SIG-M5 treated with dmso at 0.1 percent for 504 hours (cell line): Measurements from ENCODE around the gene FZD2.
"Not testable (repeated sequence)": the region's sequence is repeated elsewhere in the genome, so short reads cannot be mapped to it uniquely, and the experiment has no call there.

Experiments
- DNase-seq: peaks from one replicate; lab custom pipeline; 2025; ENCODE audit not compliant: unreplicated experiment; lab: John Stamatoyannopoulos, UW

FZD2 gene

GRCh38 chr17:44556832-44557606, at the start of gene FZD2:
Gene FZD2, plus strand, starts transcription at chr17:44557484. Its CDS starts 205 bp downstream, at chr17:44557689.
- DNase-seq: peak; percentile 97

- peak; percentile 25 for DNase-seq
Observed at GRCh38 chr17:44511241-44512134, 45.8 kb upstream of the FZD2 start.

GRCh38 chr17:44518032-44518431, 39.3 kb upstream of the FZD2 start:
- no peak for DNase-seq

- peak; percentile 67 for DNase-seq
Observed at GRCh38 chr17:44522883-44523671, 34.2 kb upstream of the FZD2 start.

- DNase-seq: no peak
Observed at GRCh38 chr17:44523672-44523972, 33.7 kb upstream of the FZD2 start.

- DNase-seq: no peak
Observed at GRCh38 chr17:44527102-44527501, 30.2 kb upstream of the FZD2 start.

DNA sequence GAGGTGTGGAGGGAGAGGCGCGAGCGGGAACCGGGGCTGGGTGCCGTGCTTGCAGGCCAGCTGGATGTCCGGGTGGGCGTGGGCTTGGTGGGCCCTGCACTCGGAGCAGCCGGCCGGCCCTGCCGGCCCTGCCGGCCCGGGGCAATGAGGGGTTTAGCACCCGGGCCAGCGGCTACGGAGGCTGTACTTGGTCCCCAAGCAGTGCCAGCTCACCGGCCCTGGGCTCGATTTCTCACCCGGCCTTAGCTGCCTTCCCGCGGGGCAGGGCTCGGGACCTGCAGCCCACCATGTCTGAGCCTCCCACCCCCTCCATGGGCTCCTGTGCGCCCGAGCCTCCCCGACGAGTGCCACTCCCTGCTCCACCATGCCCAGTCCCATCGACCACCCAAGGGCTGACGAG, 29.3 kb upstream of the FZD2 start:
- no peak for DNase-seq

DNA sequence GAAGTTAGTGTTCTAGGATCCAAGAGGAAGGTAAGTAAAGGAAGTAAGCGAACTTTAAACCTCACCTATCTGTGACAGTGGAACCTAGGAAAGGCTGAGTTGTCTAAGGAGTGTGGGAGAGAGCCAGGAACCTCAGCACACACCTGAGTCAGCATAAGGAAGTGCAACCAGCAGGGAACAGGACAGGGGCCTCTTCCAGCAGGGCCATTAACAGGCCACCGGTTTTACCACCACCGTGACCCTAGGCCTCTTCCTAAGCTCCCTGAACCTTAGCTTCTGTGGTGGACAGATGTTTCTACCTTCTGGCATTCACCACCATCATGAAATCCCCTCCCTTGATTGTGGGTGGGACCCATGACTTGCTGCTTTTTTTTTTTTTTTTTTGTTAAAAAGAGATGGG, 27.4 kb upstream of the FZD2 start:
- no peak for DNase-seq

- peak; percentile 54 for DNase-seq
Observed at GRCh38 chr17:44530896-44531418, 26.3 kb upstream of the FZD2 start.

GRCh38 chr17:44533533-44534246, 23.6 kb upstream of the FZD2 start:
- DNase-seq: peak; percentile 68

GRCh38 chr17:44536090-44536953, 21.0 kb upstream of the FZD2 start:
- DNase-seq: no peak

GRCh38 chr17:44537922-44538321, 19.4 kb upstream of the FZD2 start:
- DNase-seq: not testable (repeated sequence)

GRCh38 chr17:44539673-44540072, 17.6 kb upstream of the FZD2 start:
- no peak for DNase-seq

- DNase-seq: no peak
Observed at GRCh38 chr17:44540246-44541084, 16.8 kb upstream of the FZD2 start.

GRCh38 chr17:44541884-44542581, 15.3 kb upstream of the FZD2 start:
- no peak for DNase-seq

- DNase-seq: no peak
Observed at GRCh38 chr17:44543213-44543904, 13.9 kb upstream of the FZD2 start.

DNA sequence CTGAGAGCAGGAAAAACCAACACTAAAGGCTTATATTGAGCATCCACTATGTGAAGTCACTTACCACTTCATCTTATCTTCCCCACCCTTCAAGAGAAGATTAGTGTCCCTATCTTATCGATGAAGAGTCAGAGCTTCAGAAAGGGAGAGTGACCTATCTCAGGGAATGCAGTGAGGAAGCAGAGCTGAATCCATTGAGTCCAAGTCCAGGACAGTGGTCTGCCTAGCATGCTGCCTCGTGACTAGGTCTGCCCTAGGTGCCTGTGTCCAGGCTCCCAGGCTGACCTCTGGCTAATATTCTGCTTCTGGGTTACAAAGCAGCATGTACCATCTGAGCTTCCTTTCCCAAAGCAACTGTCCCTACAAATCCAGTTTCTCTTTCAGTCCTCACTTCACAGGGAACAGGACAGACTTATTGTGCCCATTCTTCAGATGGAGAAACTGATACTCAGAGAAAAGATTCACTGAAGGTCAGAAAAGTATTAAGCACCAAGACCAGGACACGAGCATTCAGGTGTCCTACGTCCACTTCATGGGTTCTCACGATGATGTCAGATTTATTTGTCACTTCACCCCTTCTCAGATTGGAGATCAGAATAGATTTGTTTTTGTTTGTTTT, 13.3 kb upstream of the FZD2 start:
- no peak for DNase-seq
